HG02678 (cell line): ENCODE measurements around the gene GLB1L.
A peak's percentile ranks its signal among the peaks of the same experiment; 100 is the strongest.
"Not testable (repeated sequence)": the region's sequence is repeated elsewhere in the genome, so short reads cannot be mapped to it uniquely, and the experiment has no call there.

ENCODE experiments used
- ATAC-seq: cut with Tn5 transposase; IDR thresholded peaks from one replicate; pipeline ENCODE4 v1.9.1; 2021; ENCODE audit warnings: mild to moderate bottlenecking, moderate library complexity; ENCODE audit not compliant: unreplicated experiment

Gene GLB1L

GRCh38 chr2:219209236-219210195, 35.7 kb downstream of the GLB1L start:
- no peak for ATAC-seq

GRCh38 chr2:219207884-219208740, 37.1 kb downstream of the GLB1L start:
- no peak for ATAC-seq

GRCh38 chr2:219207134-219207883, 37.9 kb downstream of the GLB1L start:
- no peak for ATAC-seq

- ATAC-seq, result peak; percentile 97
Measured at GRCh38 chr2:219206328-219207133, 38.7 kb downstream of the GLB1L start, which contains the start of gene ZFAND2B. ZFAND2B (plus strand) TSS chr2:219206782; CDS start chr2:219206988, 206 bp downstream.

- no peak for ATAC-seq
Measured at GRCh38 chr2:219205981-219206327, 39.3 kb downstream of the GLB1L start.

GRCh38 chr2:219205165-219205538, 40.1 kb downstream of the GLB1L start:
- no peak for ATAC-seq

- ATAC-seq, result no peak
Measured at GRCh38 chr2:219204425-219205164, 40.6 kb downstream of the GLB1L start.

GRCh38 chr2:219201331-219201730, 43.9 kb downstream of the GLB1L start:
- not testable (repeated sequence) for ATAC-seq

GRCh38 chr2:219200502-219201326, 44.5 kb downstream of the GLB1L start:
- not testable (repeated sequence) for ATAC-seq

- no peak for ATAC-seq
Measured at GRCh38 chr2:219199470-219200211, 45.6 kb downstream of the GLB1L start.

- ATAC-seq, result no peak
Measured at GRCh38 chr2:219198974-219199373, 46.3 kb downstream of the GLB1L start.

- ATAC-seq, result no peak
Measured at GRCh38 chr2:219197388-219197787, 47.9 kb downstream of the GLB1L start.

- no peak for ATAC-seq
Measured at GRCh38 chr2:219186754-219187456, 58.3 kb downstream of the GLB1L start.
